ENCODE results near the gene LNX2.

LNX2 gene

DNA sequence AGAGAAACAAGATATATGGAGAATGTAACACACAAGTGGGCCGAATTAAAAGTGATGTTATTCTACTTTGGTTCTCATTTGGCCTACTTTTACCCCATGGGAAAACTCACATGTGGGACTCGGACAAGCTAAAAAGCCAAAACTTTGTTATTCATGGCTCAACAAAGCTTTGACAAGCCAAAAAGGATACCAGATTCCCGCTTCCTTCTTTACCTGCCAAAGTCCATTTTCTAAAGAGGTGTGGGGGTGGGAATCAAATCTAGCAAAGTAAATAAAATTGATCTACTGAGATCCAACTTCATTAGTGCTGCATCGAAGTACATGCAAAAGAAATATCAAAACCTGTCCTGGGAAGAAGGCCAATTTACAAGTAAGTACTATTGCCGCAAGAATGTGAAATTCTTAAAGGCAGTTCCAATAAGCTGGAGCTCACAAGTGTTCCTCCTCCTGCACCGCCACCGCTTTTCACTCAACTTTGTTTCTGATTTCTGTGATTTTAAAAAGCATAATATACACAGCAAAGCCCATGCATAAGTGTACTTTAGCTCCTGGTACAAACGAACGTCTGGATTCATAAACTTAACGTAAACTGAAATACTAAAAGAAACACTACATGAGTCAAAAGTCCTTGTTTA is 1.1 kb downstream of the LNX2 start:
- no peak for DNase-seq (ENCODE audit: low read depth, low spot score)
- peak overlapping the region; percentile 99 for H3K27ac ChIP-seq

- DNase-seq (ENCODE audit: low read depth, low spot score): peak; percentile 70
- peak overlapping the region; percentile 99 for H3K27ac ChIP-seq
These were observed 2.4 kb downstream of the LNX2 start for GRCh38 chr13:27617881-27618321.

DNA sequence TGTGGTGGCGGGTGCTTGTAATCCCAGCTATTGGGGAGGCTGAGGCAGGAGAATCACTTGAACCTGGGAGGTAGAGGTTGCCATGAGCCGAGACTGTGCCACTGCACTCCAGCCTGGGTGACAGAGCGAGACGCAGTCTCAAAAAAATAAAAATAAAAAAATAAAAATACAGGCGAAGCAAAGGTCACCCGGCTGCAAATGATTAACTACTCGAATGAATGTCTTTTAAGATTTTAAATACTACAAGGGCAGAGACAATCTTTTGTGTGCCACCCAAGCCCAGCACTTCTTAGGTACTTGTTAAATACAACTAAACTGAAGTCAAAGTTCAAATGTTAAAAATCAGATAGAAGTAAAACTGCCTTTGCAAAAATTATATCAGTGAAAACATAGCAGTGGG is 6.7 kb downstream of the LNX2 start:
- no peak for DNase-seq (ENCODE audit: low read depth, low spot score)
- no peak overlapping the region for H3K27ac ChIP-seq

DNA sequence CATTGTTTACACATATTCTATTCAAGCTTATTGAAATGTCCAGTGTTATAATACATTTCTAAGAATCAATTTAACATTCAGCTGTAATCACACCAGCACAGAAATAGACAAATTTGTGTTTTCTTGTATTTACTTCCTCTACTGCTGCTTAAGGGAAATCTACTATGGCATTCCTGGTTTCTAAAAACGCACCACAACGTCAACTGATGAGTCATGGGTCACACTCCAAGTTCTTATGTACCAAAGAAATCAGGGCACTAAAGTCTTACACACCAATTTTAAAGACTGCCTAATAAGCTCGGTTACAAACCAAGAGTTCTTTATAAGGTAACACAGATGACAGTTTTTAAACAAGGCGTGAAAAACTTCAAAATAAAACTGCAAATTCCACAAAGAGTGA is 13.2 kb downstream of the LNX2 start:
- peak overlapping the region; percentile 36 for H3K27ac ChIP-seq

DNA sequence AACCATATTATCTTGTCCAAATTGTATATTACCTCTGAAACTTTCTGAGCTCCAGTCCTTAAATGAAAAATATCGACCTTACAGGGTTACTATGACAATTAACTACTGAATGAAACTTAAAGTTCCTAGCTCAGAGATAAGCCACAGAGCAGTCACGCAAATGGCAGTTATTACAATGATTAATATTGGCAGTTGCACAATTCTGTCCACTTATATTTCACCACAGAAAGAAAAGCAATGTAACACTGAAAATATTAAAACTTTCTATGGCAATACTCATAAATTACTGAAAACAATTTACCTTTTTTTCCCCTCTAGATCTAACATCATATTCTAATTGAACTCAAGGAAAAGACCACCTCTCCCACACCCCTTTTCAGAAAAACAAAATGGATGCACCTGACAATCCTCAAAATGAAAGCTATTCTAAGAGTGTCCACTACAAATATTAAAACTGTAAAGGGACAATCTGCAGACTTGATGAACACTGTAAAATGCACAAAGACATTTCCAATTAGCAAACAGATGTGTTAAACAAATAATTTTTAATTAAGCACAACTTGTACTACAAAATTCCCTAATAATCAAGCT is 14.6 kb downstream of the LNX2 start:
- H3K27ac ChIP-seq: no peak overlapping the region
- DNase-seq (ENCODE audit: low read depth, low spot score): no peak

More for the DNA sequence above, 13.2 kb downstream of the LNX2 start:
- no peak for DNase-seq (ENCODE audit: low read depth, low spot score)

DNA sequence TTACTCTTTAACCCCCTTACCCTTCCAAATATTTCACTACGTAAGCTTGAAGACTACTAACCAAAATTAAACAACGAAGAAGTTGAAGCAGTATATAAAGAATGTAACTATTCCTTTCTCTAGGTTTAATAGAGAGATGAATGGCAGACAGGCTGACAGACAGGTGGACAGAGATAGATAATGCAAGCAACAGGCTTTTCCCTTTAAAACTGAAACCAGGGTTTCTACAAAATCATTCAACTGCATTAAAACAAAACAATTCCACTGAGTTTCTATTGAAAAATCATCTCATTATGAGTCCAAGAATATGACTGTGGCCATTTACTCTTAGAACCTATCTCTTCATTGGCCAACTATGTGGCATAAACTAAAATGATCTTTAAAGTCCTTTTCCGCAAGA is 15.2 kb downstream of the LNX2 start:
- H3K27ac ChIP-seq: no peak overlapping the region
- DNase-seq (ENCODE audit: low read depth, low spot score): no peak

GRCh38 chr13:27601803-27602202 is 18.5 kb downstream of the LNX2 start:
- no peak for DNase-seq (ENCODE audit: low read depth, low spot score)

DNA sequence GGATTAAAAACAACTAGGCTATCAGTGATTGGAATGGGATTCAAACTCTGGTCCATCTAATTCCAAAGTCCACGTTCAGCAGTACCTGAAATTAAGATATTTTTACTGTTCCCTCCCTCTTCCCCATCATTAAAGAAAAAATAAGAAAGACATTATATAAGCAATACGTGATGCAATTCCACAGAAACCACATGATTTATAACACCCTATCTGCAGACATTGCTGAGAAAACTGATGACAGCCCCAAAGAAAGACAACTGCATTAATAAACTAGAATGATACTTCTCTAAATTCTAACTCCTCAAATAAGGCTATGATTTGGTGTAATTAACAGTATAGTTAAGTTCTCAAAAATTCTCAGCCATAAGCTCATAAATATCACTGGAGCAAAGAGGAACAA is 19.1 kb downstream of the LNX2 start:
- H3K27ac ChIP-seq: no peak overlapping the region
- no peak for DNase-seq (ENCODE audit: low read depth, low spot score)

More at GRCh38 chr13:27601803-27602202, 18.5 kb downstream of the LNX2 start:
- no peak overlapping the region for H3K27ac ChIP-seq

DNA sequence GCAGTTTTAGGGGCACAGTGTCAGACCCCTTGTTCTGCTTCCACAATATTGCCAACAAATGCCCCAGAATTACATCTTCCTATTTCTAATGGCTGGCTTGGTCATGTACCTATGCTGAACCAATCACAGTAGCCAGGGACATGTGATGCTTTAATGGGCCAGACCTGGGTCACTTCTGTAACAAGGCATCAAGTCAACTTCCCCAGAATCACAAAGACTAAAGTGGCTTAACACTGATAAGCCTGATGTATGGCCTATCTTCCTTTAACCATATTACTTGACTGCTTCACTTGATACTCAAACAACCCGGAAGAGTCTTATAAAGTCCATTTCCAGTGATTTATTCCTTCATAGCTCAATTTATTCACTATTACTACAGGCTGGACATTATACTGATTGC is 19.6 kb downstream of the LNX2 start:
- DNase-seq (ENCODE audit: low read depth, low spot score): no peak
- no peak overlapping the region for H3K27ac ChIP-seq

DNA sequence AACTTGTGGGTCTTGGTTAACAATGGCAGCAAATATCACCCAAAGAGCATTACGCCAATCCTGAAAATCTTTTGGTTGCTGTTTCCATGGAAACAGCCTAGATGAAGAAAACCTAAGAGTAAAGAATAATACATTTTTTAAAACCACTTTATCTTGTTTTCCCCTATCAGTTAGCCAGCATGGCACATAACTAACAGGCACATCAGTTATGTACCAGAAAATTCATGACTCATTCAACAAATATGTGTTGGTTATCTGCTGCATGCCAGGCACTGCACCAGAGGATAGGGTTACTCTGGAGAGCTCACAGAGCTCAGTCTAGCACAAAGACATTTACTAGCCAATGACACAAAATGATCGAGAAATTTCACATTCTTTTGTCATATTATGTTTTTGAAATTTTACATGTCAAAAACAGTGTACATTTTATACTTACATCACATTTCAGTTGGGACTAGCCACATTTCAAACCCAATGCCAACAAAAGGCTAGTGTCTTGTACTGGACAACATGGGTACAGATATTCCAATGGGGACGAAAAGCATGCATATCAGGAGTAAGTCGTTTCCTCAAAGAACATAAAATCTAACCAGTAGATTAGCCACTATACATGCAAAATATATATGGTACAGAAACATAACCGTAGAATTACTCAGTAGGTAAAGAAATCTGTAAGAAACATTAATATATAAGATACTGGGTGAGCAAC is 20.3 kb downstream of the LNX2 start:
- DNase-seq (ENCODE audit: low read depth, low spot score): no peak
- H3K27ac ChIP-seq: no peak overlapping the region

DNA sequence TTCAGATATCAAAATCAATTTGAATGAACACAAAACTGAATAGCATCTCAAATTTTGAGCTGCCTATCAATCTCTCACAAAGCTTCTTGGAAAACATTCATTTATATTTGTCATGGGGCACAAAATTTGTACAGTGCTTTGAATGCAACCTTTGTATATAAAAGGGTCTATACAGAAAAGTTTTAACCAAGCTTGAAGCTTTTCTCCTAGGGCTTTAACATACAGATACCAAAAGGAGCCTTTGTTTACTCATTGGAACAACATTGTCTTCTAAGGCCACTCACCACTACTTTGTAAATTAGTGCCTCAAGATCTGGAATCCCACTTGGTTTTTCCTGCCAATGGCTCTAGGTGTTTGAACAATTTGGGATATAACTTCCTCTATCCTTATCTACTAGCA is 21.2 kb downstream of the LNX2 start:
- no peak overlapping the region for H3K27ac ChIP-seq
- no peak for DNase-seq (ENCODE audit: low read depth, low spot score)

- no peak overlapping the region for H3K27ac ChIP-seq
- no peak for DNase-seq (ENCODE audit: low read depth, low spot score)
These were observed 25.1 kb downstream of the LNX2 start for GRCh38 chr13:27595055-27595811.

- no peak for DNase-seq (ENCODE audit: low read depth, low spot score)
- no peak overlapping the region for H3K27ac ChIP-seq
These were observed 27.1 kb downstream of the LNX2 start for GRCh38 chr13:27593267-27593666.

DNA sequence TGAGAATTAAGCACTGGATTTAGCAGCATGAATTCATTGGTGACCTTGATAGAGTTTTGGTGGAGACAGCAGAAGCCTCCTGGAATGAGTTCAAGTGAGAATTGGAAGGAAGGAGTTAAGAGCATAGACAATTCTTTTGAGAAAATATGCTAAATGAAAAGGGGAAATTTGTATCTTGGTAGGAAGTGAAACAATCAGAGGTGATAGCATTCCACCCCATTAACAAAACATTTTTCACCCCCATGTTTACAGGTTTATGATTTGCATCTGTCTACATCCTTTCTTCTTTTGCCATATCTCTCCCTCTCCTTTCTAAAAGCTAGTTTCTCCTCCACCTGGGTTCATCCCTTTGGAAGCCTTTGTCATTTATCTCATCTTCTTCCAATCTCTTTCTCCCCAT is 27.5 kb downstream of the LNX2 start:
- DNase-seq (ENCODE audit: low read depth, low spot score): no peak
- no peak overlapping the region for H3K27ac ChIP-seq

- no peak overlapping the region for H3K27ac ChIP-seq
- no peak for DNase-seq (ENCODE audit: low read depth, low spot score)
These were observed 31.9 kb downstream of the LNX2 start for GRCh38 chr13:27588405-27588804.

GRCh38 chr13:27587095-27587746 is 33.1 kb downstream of the LNX2 start:
- H3K27ac ChIP-seq: no peak overlapping the region
- no peak for DNase-seq (ENCODE audit: low read depth, low spot score)

GRCh38 chr13:27583645-27584044 is 36.7 kb downstream of the LNX2 start:
- no peak overlapping the region for H3K27ac ChIP-seq
- DNase-seq (ENCODE audit: low read depth, low spot score): no peak

DNA sequence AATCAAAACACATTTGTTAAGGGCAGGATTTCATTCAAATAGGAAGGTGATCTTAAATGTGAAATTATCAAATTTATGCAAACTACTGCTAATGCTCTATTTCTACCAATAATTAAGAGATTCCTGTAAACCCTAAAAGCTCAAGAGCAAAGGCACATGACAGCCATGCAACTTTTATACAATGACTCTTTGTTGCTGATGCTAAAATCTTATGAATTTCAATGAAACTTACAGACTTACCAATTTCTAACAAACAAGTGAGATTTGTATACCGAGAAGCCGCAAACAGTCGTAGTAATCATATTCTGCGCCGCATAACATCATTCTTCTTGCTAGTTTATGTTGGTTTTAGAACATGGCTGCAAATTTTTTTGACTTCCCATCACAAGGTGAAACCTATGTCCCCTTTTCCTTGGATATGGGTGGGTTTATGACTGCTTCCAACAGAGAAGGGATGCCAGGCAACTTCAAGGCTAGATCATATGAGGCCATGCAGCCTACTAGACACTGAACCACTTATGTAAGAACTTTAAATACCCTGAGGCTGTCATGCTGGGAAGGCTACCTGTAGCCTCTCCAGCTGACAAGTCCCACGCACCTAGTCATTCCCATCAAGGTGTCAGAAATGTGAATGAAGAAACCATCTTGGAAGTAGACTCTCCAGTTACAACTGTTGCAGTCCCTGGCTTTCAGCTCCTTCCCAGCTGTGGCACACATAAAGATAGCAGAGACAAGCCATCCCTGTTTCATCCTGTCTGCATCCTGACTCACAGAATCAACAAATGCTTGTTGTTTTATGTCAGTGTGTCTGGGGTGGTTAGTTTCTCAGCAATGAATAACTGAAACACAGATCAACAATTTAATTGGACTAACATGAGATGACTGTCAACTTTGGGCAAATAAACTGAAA is 42.0 kb downstream of the LNX2 start:
- peak; percentile 81 for DNase-seq (ENCODE audit: low read depth, low spot score)
- peak overlapping the region; percentile 21 for H3K27ac ChIP-seq

GRCh38 chr13:27574661-27575060 is 45.7 kb downstream of the LNX2 start:
- DNase-seq (ENCODE audit: low read depth, low spot score): no peak
- no peak overlapping the region for H3K27ac ChIP-seq
